GM18511 (cell line): ENCODE measurements around the gene DAZAP1.

Source experiments
- ATAC-seq: cut with Tn5 transposase; IDR thresholded peaks from one replicate; pipeline ENCODE4 v1.9.1; 2021; ENCODE audit warnings: mild to moderate bottlenecking, moderate library complexity; ENCODE audit not compliant: unreplicated experiment

DAZAP1 gene

GRCh38 chr19:1455336-1456120 lies 48.1 kb downstream of the DAZAP1 start:
- ATAC-seq, result no peak

DNA sequence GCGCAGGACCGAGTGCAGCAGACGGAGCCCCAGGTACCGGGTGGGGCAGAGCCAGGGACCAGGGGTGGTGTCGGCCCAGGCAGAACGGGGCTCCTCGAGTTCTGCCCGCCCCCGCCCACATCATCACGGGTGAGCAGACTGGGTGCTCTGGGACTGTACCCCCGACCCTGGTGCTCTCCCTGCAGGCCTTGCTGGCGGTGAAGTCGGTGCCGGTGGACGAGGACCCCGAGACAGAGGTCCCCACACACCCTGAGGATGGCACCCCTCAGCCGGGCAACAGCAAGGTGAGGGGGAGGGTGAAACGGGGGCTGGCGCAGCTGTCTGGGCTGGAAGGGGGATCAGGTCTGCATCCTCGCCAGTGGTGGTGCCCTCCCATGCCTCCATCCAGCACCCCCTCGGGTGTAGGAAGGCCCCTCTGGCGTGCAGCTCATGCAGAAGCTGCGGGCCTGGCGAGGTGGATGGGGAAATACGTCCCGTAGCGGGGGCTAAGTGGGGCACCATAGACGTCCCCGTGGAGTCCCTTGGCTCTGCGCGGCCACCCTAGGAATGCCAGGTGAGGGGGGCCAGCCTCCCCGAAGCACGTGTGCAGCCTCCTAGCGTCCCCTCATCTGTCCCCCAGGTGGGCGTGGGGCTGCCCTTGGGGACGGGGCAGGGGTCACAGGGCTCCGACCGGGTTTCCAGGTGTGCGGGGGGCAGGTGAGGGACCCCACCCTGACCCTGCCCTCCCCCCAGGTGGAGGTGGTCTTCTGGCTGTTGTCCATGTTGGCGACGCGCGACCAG lies 48.9 kb downstream of the DAZAP1 start:
- no peak for ATAC-seq

- no peak for ATAC-seq
Observed at GRCh38 chr19:1457031-1457739, 49.8 kb downstream of the DAZAP1 start.

DNA sequence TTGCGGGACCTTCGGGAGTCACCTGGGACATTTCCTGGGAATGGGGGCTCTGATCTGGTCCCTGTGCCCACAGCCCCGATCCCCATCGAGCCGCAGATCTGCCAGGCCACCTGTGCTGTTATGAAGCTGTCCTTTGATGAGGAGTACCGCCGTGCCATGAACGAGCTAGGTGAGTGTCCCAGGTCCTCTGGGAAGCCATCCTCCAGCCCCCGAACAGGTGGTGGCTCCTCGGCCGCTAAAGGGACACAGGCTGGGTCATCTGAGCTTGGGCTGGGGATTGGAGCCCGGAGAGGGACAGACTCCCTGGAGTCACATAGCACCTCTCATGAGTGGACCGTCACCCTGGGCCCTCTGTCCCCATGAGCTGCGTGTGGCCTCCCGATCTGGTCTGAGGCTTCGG lies 50.5 kb downstream of the DAZAP1 start:
- ATAC-seq, result no peak

GRCh38 chr19:1459479-1459878 lies 52.1 kb downstream of the DAZAP1 start:
- ATAC-seq, result no peak

- no peak for ATAC-seq
Observed at GRCh38 chr19:1460033-1460995, 52.9 kb downstream of the DAZAP1 start.

DNA sequence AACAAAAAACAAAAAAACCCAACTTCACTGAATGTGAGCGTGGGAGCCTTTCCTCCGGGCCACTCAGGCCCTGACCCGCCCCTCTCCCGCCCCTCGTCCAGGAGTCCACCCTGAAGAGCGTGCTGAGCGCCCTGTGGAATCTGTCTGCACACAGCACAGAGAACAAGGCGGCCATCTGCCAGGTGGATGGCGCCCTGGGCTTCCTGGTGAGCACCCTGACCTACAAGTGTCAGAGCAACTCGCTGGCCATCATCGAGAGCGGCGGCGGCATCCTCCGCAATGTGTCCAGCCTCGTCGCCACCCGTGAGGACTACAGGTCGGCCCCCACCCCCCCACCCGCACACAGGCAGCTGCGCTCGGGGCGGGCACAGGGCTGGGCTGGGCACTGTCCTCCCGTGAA lies 54.5 kb downstream of the DAZAP1 start:
- ATAC-seq, result no peak

GRCh38 chr19:1465191-1466016 lies 58.0 kb downstream of the DAZAP1 start:
- ATAC-seq, result no peak

DNA sequence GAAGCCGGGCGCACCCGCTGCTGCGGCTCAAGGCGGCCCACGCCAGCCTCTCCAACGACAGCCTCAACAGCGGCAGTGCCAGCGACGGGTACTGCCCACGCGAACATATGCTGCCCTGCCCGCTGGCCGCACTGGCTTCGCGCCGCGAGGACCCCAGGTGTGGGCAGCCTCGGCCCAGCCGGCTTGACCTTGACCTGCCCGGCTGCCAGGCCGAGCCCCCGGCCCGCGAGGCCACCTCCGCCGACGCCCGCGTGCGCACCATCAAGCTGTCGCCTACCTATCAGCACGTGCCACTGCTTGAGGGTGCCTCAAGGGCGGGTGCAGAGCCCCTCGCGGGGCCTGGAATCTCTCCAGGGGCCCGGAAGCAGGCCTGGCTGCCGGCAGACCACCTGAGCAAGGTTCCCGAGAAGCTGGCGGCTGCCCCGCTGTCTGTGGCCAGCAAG lies 58.7 kb downstream of the DAZAP1 start:
- ATAC-seq, result no peak

- ATAC-seq, result no peak
Observed at GRCh38 chr19:1466461-1467214, 59.3 kb downstream of the DAZAP1 start.

DNA sequence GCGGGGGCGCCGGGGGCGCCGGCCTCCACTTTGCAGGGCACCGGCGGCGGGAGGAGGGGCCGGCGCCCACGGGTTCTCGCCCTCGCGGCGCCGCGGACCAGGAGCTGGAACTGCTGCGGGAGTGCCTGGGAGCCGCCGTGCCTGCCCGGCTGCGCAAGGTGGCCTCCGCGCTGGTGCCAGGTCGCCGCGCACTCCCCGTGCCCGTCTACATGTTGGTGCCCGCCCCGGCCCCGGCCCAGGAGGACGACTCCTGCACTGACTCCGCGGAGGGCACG lies 59.8 kb downstream of the DAZAP1 start:
- no peak for ATAC-seq

GRCh38 chr19:1467490-1468273 lies 60.3 kb downstream of the DAZAP1 start:
- ATAC-seq, result no peak

DNA sequence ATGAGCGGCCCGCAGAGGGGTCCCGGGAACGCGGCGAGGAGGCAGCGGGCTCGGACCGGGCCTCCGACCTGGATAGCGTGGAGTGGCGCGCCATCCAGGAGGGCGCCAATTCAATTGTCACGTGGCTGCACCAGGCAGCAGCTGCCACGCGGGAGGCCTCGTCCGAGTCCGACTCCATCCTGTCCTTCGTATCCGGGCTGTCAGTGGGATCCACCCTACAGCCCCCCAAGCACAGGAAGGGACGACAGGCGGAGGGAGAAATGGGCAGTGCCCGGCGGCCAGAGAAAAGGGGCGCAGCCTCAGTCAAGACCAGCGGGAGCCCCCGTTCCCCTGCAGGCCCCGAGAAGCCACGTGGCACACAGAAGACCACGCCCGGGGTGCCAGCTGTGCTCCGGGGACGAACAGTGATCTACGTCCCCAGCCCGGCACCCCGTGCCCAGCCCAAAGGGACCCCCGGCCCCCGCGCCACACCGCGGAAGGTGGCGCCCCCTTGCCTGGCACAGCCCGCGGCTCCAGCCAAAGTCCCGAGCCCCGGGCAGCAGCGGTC lies 61.0 kb downstream of the DAZAP1 start:
- ATAC-seq, result no peak

GRCh38 chr19:1468821-1469254 lies 61.5 kb downstream of the DAZAP1 start:
- no peak for ATAC-seq

DNA sequence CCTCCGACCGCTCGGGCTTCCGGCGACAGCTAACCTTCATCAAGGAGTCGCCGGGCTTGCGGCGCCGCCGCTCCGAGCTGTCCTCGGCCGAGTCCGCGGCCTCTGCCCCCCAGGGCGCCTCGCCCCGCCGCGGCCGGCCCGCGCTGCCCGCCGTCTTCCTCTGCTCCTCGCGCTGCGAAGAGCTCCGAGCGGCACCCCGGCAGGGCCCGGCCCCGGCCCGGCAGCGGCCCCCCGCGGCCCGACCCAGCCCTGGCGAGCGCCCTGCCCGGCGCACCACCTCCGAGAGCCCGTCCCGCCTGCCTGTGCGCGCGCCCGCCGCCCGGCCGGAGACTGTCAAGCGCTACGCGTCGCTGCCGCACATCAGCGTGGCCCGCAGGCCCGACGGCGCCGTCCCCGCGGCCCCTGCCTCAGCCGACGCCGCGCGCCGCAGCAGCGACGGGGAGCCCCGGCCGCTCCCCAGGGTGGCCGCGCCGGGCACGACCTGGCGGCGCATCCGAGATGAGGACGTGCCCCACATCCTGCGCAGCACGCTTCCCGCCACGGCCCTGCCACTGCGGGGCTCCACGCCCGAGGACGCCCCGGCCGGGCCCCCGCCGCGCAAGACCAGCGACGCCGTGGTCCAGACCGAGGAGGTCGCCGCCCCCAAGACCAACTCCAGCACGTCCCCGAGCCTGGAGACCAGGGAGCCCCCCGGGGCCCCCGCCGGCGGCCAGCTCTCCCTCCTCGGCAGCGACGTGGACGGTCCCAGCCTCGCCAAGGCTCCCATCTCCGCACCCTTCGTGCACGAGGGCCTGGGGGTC lies 62.1 kb downstream of the DAZAP1 start:
- no peak for ATAC-seq

DNA sequence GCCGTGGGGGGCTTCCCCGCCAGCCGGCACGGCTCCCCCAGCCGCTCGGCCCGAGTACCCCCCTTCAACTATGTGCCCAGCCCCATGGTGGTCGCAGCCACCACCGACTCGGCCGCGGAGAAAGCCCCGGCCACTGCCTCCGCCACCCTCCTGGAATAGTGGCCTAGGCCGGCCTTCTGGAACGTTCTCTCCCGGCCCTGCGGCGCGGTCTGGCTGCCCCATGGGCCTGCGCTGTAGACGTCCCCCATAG lies 62.6 kb downstream of the DAZAP1 start:
- ATAC-seq, result no peak

- no peak for ATAC-seq
Observed at GRCh38 chr19:1470305-1471009, 63.1 kb downstream of the DAZAP1 start.
